Right atrium auricular region (tissue), 2 donors: Measurements from ENCODE around the gene APOF. TPM values are rescaled to one million over a fixed set of nuclear protein-coding genes. Genes with fewer than 3 reads are reported as not detected.

Experiments
- DNase-seq: peaks from one replicate; pipeline ENCODE4 v3.0.0-alpha.2; 2019; ENCODE audit warnings: low spot score
- H3K27ac ChIP-seq, 2 donors: fragments of 200-600 bp; sonication (generic); 1 replicate in 1 of 2; 2 replicates in 1 of 2; pipeline ENCODE4 v1.5.1; 2016 to 2019
- H3K27me3 ChIP-seq, 2 donors: fragments of 200-600 bp; sonication (generic); one replicate each; pipeline versions ENCODE4 v1.5.1 to v1.6.0; 2017 to 2019
- H3K36me3 ChIP-seq: fragments of 200-600 bp; sonication (generic); one replicate; pipeline ENCODE4 v1.5.1; 2016
- H3K4me1 ChIP-seq, 2 donors: fragments of 200-600 bp; sonication (generic); one replicate each; pipeline versions ENCODE4 v1.5.1 to v1.6.0; 2017 to 2019
- H3K4me3 ChIP-seq, 2 donors: fragments of 200-600 bp; sonication (generic); 1 replicate in 1 of 2; 2 replicates in 1 of 2; pipeline ENCODE4 v1.5.1; 2017 to 2019; ENCODE audit warnings: mild to moderate bottlenecking in 1 of 2, moderate library complexity in 1 of 2
- H3K9me3 ChIP-seq, 2 donors: fragments of 200-600 bp; sonication (generic); one replicate each; pipeline ENCODE4 v1.5.1; 2019
- CTCF ChIP-seq, 2 donors: fragments of 200-600 bp; sonication (generic); IDR thresholded peaks; one replicate each; pipeline ENCODE4 v1.5.1; 2019; ENCODE audit warnings: antibody characterized with exemption in 2 of 2
- total RNA-seq, 2 donors: library from RNA; depleted of rRNA; stranded (reverse); fragments of >200 nt; gene quantifications; one replicate each; pipeline ENCODE4 v1.1.0, GENCODE V29; 2016

APOF gene
- total RNA-seq, 2 donors from 2014 or later: not detected

- H3K27me3 ChIP-seq: no peaks in the 10 kb centered on the region
- DNase-seq: peak; percentile 99
- H3K9me3 ChIP-seq: no peaks in the 10 kb centered on the region
- H3K36me3 ChIP-seq: no peaks in the 10 kb centered on the region
- TF ChIP-seq CTCF (IDR thresholded peaks at IDR 0.05): peak; percentile 23 to 70
- H3K27ac ChIP-seq: peak within 1 kb of the TSS; percentile 92 to 95
- peak within 1 kb of the TSS; percentile 55 to 61 for H3K4me3 ChIP-seq
- H3K4me1 ChIP-seq: peaks cover 0 to 14% of the 10 kb centered on the region in 2 donors
These were observed 28.8 kb downstream of the APOF start, which contains the start of gene PAN2 for GRCh38 chr12:56333679-56334489. Gene PAN2 (minus strand): TSS chr12:56334000. CDS start chr12:56333094, 906 bp downstream.

- no peak for TF ChIP-seq CTCF (IDR thresholded peaks at IDR 0.05)
- no peaks in the 10 kb centered on the region for H3K9me3 ChIP-seq
- H3K4me3 ChIP-seq: peak overlapping the region; percentile 55 to 61
These were observed 29.4 kb downstream of the APOF start for GRCh38 chr12:56333197-56333678.

GRCh38 chr12:56332512-56333196 lies 30.0 kb downstream of the APOF start:
- no peak for TF ChIP-seq CTCF (IDR thresholded peaks at IDR 0.05)

More at GRCh38 chr12:56333197-56333678, 29.4 kb downstream of the APOF start:
- peaks cover 0 to 14% of the 10 kb centered on the region in 2 donors for H3K4me1 ChIP-seq
- no peak for DNase-seq
- no peaks in the 10 kb centered on the region for H3K27me3 ChIP-seq
- H3K36me3 ChIP-seq: peaks cover 4% of the 10 kb centered on the region
- peak overlapping the region; percentile 92 to 95 for H3K27ac ChIP-seq

GRCh38 chr12:56330936-56331490 lies 31.6 kb downstream of the APOF start:
- no peaks in the 10 kb centered on the region for H3K27me3 ChIP-seq
- H3K9me3 ChIP-seq: no peaks in the 10 kb centered on the region
- H3K36me3 ChIP-seq: peaks cover 26% of the 10 kb centered on the region
- no peak overlapping the region for H3K4me3 ChIP-seq
- H3K4me1 ChIP-seq: peaks cover 0 to 14% of the 10 kb centered on the region in 2 donors
- no peak overlapping the region for H3K27ac ChIP-seq
- DNase-seq: no peak
- TF ChIP-seq CTCF (IDR thresholded peaks at IDR 0.05): no peak

More at GRCh38 chr12:56332512-56333196, 30.0 kb downstream of the APOF start:
- Histone ChIP-seq H3K27ac (peak overlapping the region; percentile 92 to 95), H3K36me3 (peaks cover 9% of the 10 kb centered on the region), H3K4me1 (peaks cover 0 to 14% of the 10 kb centered on the region in 2 donors), H3K4me3 (peak overlapping the region; percentile 55 to 61), H3K9me3 (no peaks in the 10 kb centered on the region), H3K27me3 (no peaks in the 10 kb centered on the region)
- DNase-seq: no peak

- peaks cover 70% of the 10 kb centered on the region for H3K36me3 ChIP-seq
- no peak for DNase-seq
These were observed 36.1 kb downstream of the APOF start for GRCh38 chr12:56326533-56326932.

More at GRCh38 chr12:56326533-56326932, 36.1 kb downstream of the APOF start:
- H3K9me3 ChIP-seq: no peaks in the 10 kb centered on the region
- no peak overlapping the region for H3K4me3 ChIP-seq
- H3K4me1 ChIP-seq: no peaks in the 10 kb centered on the region
- H3K27ac ChIP-seq: no peak overlapping the region
- TF ChIP-seq CTCF (IDR thresholded peaks at IDR 0.05): no peak
- H3K27me3 ChIP-seq: no peaks in the 10 kb centered on the region
